ENCODE results near the gene LCLAT1.
"Not testable (repeated sequence)": the region's sequence is repeated elsewhere in the genome, so short reads cannot be mapped to it uniquely, and the experiment has no call there.

LCLAT1 gene

GRCh38 chr2:30486655-30487054 is 39.6 kb downstream of the LCLAT1 start:
- no peak for DNase-seq (ENCODE audit: low read depth in 2 of 3, low spot score in 2 of 3)

GRCh38 chr2:30487603-30488002 is 40.6 kb downstream of the LCLAT1 start:
- no peak for DNase-seq (ENCODE audit: low read depth in 2 of 3, low spot score in 2 of 3)

GRCh38 chr2:30488012-30488659 is 41.1 kb downstream of the LCLAT1 start:
- DNase-seq (ENCODE audit: low read depth in 2 of 3, low spot score in 2 of 3) = no peak

GRCh38 chr2:30491225-30491624 is 44.2 kb downstream of the LCLAT1 start:
- no peak for DNase-seq (ENCODE audit: low read depth in 2 of 3, low spot score in 2 of 3)

- no peak for DNase-seq (ENCODE audit: low read depth in 2 of 3, low spot score in 2 of 3)
These were observed 45.1 kb downstream of the LCLAT1 start for GRCh38 chr2:30492185-30492584.

GRCh38 chr2:30492619-30493018 is 45.6 kb downstream of the LCLAT1 start:
- DNase-seq (ENCODE audit: low read depth in 2 of 3, low spot score in 2 of 3) = no peak

GRCh38 chr2:30493440-30493839 is 46.4 kb downstream of the LCLAT1 start:
- no peak for DNase-seq (ENCODE audit: low read depth in 2 of 3, low spot score in 2 of 3)

- not testable (repeated sequence) for DNase-seq (ENCODE audit: low read depth in 2 of 3, low spot score in 2 of 3)
These were observed 48.9 kb downstream of the LCLAT1 start for GRCh38 chr2:30495896-30496295.

- no peak for DNase-seq (ENCODE audit: low read depth in 2 of 3, low spot score in 2 of 3)
These were observed 52.6 kb downstream of the LCLAT1 start for GRCh38 chr2:30499681-30500080.

- no peak for DNase-seq (ENCODE audit: low read depth in 2 of 3, low spot score in 2 of 3)
These were observed 53.7 kb downstream of the LCLAT1 start for GRCh38 chr2:30500699-30501098.

- no peak for DNase-seq (ENCODE audit: low read depth in 2 of 3, low spot score in 2 of 3)
These were observed 55.3 kb downstream of the LCLAT1 start for GRCh38 chr2:30502310-30502709.

GRCh38 chr2:30503007-30503694 is 56.1 kb downstream of the LCLAT1 start:
- DNase-seq (ENCODE audit: low read depth in 2 of 3, low spot score in 2 of 3) = no peak

GRCh38 chr2:30503695-30504052 is 56.6 kb downstream of the LCLAT1 start:
- no peak for DNase-seq (ENCODE audit: low read depth in 2 of 3, low spot score in 2 of 3)

GRCh38 chr2:30504731-30505130 is 57.7 kb downstream of the LCLAT1 start:
- DNase-seq (ENCODE audit: low read depth in 2 of 3, low spot score in 2 of 3) = no peak

- DNase-seq (ENCODE audit: low read depth in 2 of 3, low spot score in 2 of 3) = no peak
These were observed 58.6 kb downstream of the LCLAT1 start for GRCh38 chr2:30505500-30506180.

GRCh38 chr2:30507460-30507859 is 60.4 kb downstream of the LCLAT1 start:
- DNase-seq (ENCODE audit: low read depth in 2 of 3, low spot score in 2 of 3) = not testable (repeated sequence)

- DNase-seq (ENCODE audit: low read depth in 2 of 3, low spot score in 2 of 3) = no peak
These were observed 62.7 kb downstream of the LCLAT1 start for GRCh38 chr2:30509716-30510115.

- no peak for DNase-seq (ENCODE audit: low read depth in 2 of 3, low spot score in 2 of 3)
These were observed 63.4 kb downstream of the LCLAT1 start for GRCh38 chr2:30510409-30510808.

GRCh38 chr2:30511122-30512083 is 64.4 kb downstream of the LCLAT1 start:
- DNase-seq (ENCODE audit: low read depth in 2 of 3, low spot score in 2 of 3) = no peak

- DNase-seq (ENCODE audit: low read depth in 2 of 3, low spot score in 2 of 3) = no peak
These were observed 65.3 kb downstream of the LCLAT1 start for GRCh38 chr2:30512243-30512886.

GRCh38 chr2:30513649-30514048 is 66.6 kb downstream of the LCLAT1 start:
- not testable (repeated sequence) for DNase-seq (ENCODE audit: low read depth in 2 of 3, low spot score in 2 of 3)
